H9 (cell line): Measurements from ENCODE around the gene ARFGEF3. TPM values are rescaled to one million over a fixed set of nuclear protein-coding genes. Genes with fewer than 3 reads are reported as not detected.

ENCODE experiments used
- DNase-seq: peaks from one replicate; pipeline ENCODE4 v3.0.0-alpha.2; 2017
- H2AFZ ChIP-seq: one replicate; pipeline ENCODE4 v1.6.1; 2013; ENCODE audit warnings: mild to moderate bottlenecking, low read length, control low read depth, moderate library complexity
- H2AK5ac ChIP-seq: 2 replicates; pipeline ENCODE4 v1.6.1; 2013; ENCODE audit warnings: low read length, control low read depth, mixed read lengths; ENCODE audit not compliant: insufficient read length
- H2BK120ac ChIP-seq: one replicate; pipeline ENCODE4 v1.6.1; 2013; ENCODE audit warnings: low read depth, mild to moderate bottlenecking, low read length, control low read depth, inconsistent platforms; ENCODE audit not compliant: poor library complexity, severe bottlenecking
- H2BK12ac ChIP-seq: 2 replicates; pipeline ENCODE4 v1.6.1; 2013; ENCODE audit warnings: low read length, control low read depth, mixed read lengths, low read depth; ENCODE audit not compliant: insufficient read length
- H2BK15ac ChIP-seq: 2 replicates; pipeline ENCODE4 v1.6.1; 2013; ENCODE audit warnings: low read depth, low read length, control low read depth
- H2BK20ac ChIP-seq: one replicate; pipeline ENCODE4 v1.6.1; 2013; ENCODE audit warnings: low read depth, mild to moderate bottlenecking, low read length, control low read depth, inconsistent platforms; ENCODE audit not compliant: poor library complexity, severe bottlenecking
- H2BK5ac ChIP-seq: 2 replicates; pipeline ENCODE4 v1.6.1; 2013; ENCODE audit warnings: low read length, control low read depth, mixed read lengths; ENCODE audit not compliant: insufficient read length
- H3K14ac ChIP-seq: 2 replicates; pipeline ENCODE4 v1.6.1; 2013; ENCODE audit warnings: low read length, control low read depth; ENCODE audit not compliant: insufficient read depth
- H3K18ac ChIP-seq: 2 replicates; pipeline ENCODE4 v1.6.1; 2013; ENCODE audit warnings: low read depth, mild to moderate bottlenecking, mixed read lengths, low read length, control low read depth; ENCODE audit not compliant: insufficient read length
- H3K23ac ChIP-seq: 2 replicates; pipeline ENCODE4 v1.6.1; 2013; ENCODE audit warnings: low read length, control low read depth, mixed read lengths, low read depth; ENCODE audit not compliant: insufficient read length
- H3K23me2 ChIP-seq: 2 replicates; pipeline ENCODE4 v1.6.1; 2013; ENCODE audit warnings: low read depth, mild to moderate bottlenecking, mixed read lengths, low read length, control low read depth; ENCODE audit not compliant: insufficient read length, poor library complexity, severe bottlenecking
- H3K27ac ChIP-seq: 2 replicates; pipeline ENCODE4 v1.5.1; 2013; ENCODE audit warnings: low read length, control low read depth, mixed read lengths, low read depth; ENCODE audit not compliant: insufficient read length
- H3K27me3 ChIP-seq: 2 replicates; pipeline ENCODE4 v1.6.1; 2013; ENCODE audit warnings: low read length, control low read depth, inconsistent platforms; ENCODE audit not compliant: insufficient read depth
- H3K4ac ChIP-seq: 2 replicates; pipeline ENCODE4 v1.6.1; 2013; ENCODE audit warnings: low read depth, mild to moderate bottlenecking, control low read depth, inconsistent platforms, low read length, moderate library complexity
- H3K4me1 ChIP-seq: 2 replicates; pipeline ENCODE4 v1.6.1; 2013; ENCODE audit warnings: low read length, control low read depth, inconsistent platforms; ENCODE audit not compliant: insufficient read depth
- H3K4me2 ChIP-seq: 2 replicates; pipeline ENCODE4 v1.6.1; 2013; ENCODE audit warnings: low read length, control low read depth, mixed read lengths; ENCODE audit not compliant: insufficient read length, insufficient read depth
- H3K56ac ChIP-seq: 2 replicates; pipeline ENCODE4 v1.6.1; 2013; ENCODE audit warnings: low read depth, mild to moderate bottlenecking, mixed read lengths, low read length, control low read depth; ENCODE audit not compliant: insufficient read length
- H3K79me1 ChIP-seq: 2 replicates; pipeline ENCODE4 v1.6.1; 2013; ENCODE audit warnings: low read depth, mild to moderate bottlenecking, moderate library complexity, low read length, control low read depth, inconsistent platforms; ENCODE audit not compliant: insufficient read depth, poor library complexity, severe bottlenecking
- H3K79me2 ChIP-seq: 2 replicates; pipeline ENCODE4 v1.6.1; 2013; ENCODE audit warnings: low read length, control low read depth, inconsistent platforms; ENCODE audit not compliant: insufficient read depth
- H3K9ac ChIP-seq: 2 replicates; pipeline ENCODE4 v1.6.1; 2013; ENCODE audit warnings: low read length, control low read depth, mixed read lengths; ENCODE audit not compliant: insufficient read length; ENCODE audit errors: extremely low read depth
- H3K9me3 ChIP-seq: one replicate; pipeline ENCODE4 v1.6.1; 2013; ENCODE audit warnings: low read depth, low read length, inconsistent platforms; ENCODE audit not compliant: control insufficient read depth
- H3T11ph ChIP-seq: one replicate; pipeline ENCODE4 v1.6.1; 2013; ENCODE audit warnings: mild to moderate bottlenecking, low read length, control low read depth, inconsistent platforms
- H4K20me1 ChIP-seq: one replicate; pipeline ENCODE4 v1.6.1; 2013; ENCODE audit not compliant: control insufficient read depth, insufficient read length, insufficient read depth
- H4K5ac ChIP-seq: 2 replicates; pipeline ENCODE4 v1.6.1; 2013; ENCODE audit warnings: low read depth, mild to moderate bottlenecking, mixed read lengths, low read length, control low read depth; ENCODE audit not compliant: insufficient read length
- H4K8ac ChIP-seq: replicated peaks from 2 replicates; pipeline ENCODE4 v1.6.1; 2013; ENCODE audit warnings: low read length, control low read depth, mixed read lengths, low read depth; ENCODE audit not compliant: insufficient read length
- H4K91ac ChIP-seq: 2 replicates; pipeline ENCODE4 v1.6.1; 2013; ENCODE audit warnings: low read depth, mild to moderate bottlenecking, moderate library complexity, mixed read lengths, low read length, control low read depth; ENCODE audit not compliant: insufficient read length
- H3K27ac Mint-ChIP-seq, 3 experiments: 2 replicates in 2 of 3; 3 replicates in 1 of 3; pipeline ENCODE4 v1.8.0; 2020 to 2021; ENCODE audit warnings: mixed read lengths in 3 of 3, mild to moderate bottlenecking in 1 of 3, moderate library complexity in 1 of 3
- H3K27me3 Mint-ChIP-seq: 2 replicates; pipeline ENCODE4 v1.8.0; 2021; ENCODE audit warnings: low read depth, mild to moderate bottlenecking, moderate library complexity, mixed read lengths
- H3K36me3 Mint-ChIP-seq, 3 experiments: 2 replicates in 2 of 3; 3 replicates in 1 of 3; pipeline ENCODE4 v1.8.0; 2020 to 2021; ENCODE audit warnings: low read depth in 3 of 3, mixed read lengths in 3 of 3; ENCODE audit not compliant: insufficient read depth in 1 of 3
- H3K4me1 Mint-ChIP-seq, 2 experiments: 2 replicates each; pipeline ENCODE4 v1.8.0; 2020; ENCODE audit warnings: mixed read lengths in 2 of 2
- H3K4me3 Mint-ChIP-seq, 2 experiments: 2 replicates in 1 of 2; 3 replicates in 1 of 2; pipeline ENCODE4 v1.8.0; 2020 to 2021; ENCODE audit warnings: mild to moderate bottlenecking in 2 of 2, mixed read lengths in 2 of 2, moderate library complexity in 1 of 2
- H3K9me3 Mint-ChIP-seq, 2 experiments: 2 replicates in 1 of 2; 3 replicates in 1 of 2; pipeline ENCODE4 v1.8.0; 2020; ENCODE audit warnings: mild to moderate bottlenecking in 2 of 2, mixed read lengths in 2 of 2, moderate library complexity in 1 of 2
- CTCF ChIP-seq: fragments of 200-600 bp; sonication (generic); conservative IDR thresholded peaks from 3 replicates; pipeline ENCODE4 v1.8.0; 2021; ENCODE audit warnings: antibody characterized with exemption, mild to moderate bottlenecking
- whole genome bisulfite sequencing: extraction: QIAGEN DNeasy Blood & Tissue Kit; methylation state at CpG from one replicate; pipeline ENCODE4 v1.1.7; 2013; ENCODE audit warnings: missing lambda C conversion rate, low lambda C conversion rate, mixed read lengths; ENCODE audit not compliant: insufficient read length; ENCODE audit errors: extremely low coverage; 5-methylcytosine and 5-hydroxymethylcytosine counted together
- total RNA-seq: library from RNA; stranded (reverse); gene quantifications from 2 replicates; pipeline ENCODE4 v1.2.1, GENCODE V29; 2021

Gene ARFGEF3
- total RNA-seq, 1 experiment from 2014 or later: 13.7 TPM

- H3K56ac ChIP-seq: no peak overlapping the region
- H3K23ac ChIP-seq: no peak overlapping the region
- no peak overlapping the region for H3K27ac ChIP-seq
- H3K79me1 ChIP-seq: no peaks in the 10 kb centered on the region
- no peak overlapping the region for H3T11ph ChIP-seq
- no peak overlapping the region for H2BK120ac ChIP-seq
- H3K79me2 ChIP-seq: no peaks in the 10 kb centered on the region
- no peak overlapping the region for H4K5ac ChIP-seq
- peaks cover 0 to 9% (median 0%) of the 10 kb centered on the region in 3 experiments; a peak in 3 of 7 replicates for H3K36me3 Mint-ChIP-seq
- no peak overlapping the region for H3K9ac ChIP-seq
- no peak overlapping the region for H3K4ac ChIP-seq
- no peaks in the 10 kb centered on the region for H3K9me3 Mint-ChIP-seq
- TF ChIP-seq CTCF: no peak
- DNase-seq: no peak
- H3K4me3 Mint-ChIP-seq: no peak overlapping the region
- no peak overlapping the region for H3K4me2 ChIP-seq
- H3K27me3 ChIP-seq: no peaks in the 10 kb centered on the region
- no peak overlapping the region for H2BK5ac ChIP-seq
- WGBS: no CpG with 5 or more reads among the region's 4 CpGs
- no peaks in the 10 kb centered on the region for H3K27me3 Mint-ChIP-seq
- H2BK12ac ChIP-seq: no peak overlapping the region
- no peaks in the 10 kb centered on the region for H3K9me3 ChIP-seq
- no peak overlapping the region for H4K8ac ChIP-seq
- no peak overlapping the region for H2BK15ac ChIP-seq
- H3K27ac Mint-ChIP-seq: no peak overlapping the region
- H2AFZ ChIP-seq: no peak overlapping the region
- H4K91ac ChIP-seq: no peak overlapping the region
- H2AK5ac ChIP-seq: no peak overlapping the region
- H3K4me1 ChIP-seq: peaks cover 7% of the 10 kb centered on the region
- H3K23me2 ChIP-seq: no peaks in the 10 kb centered on the region
- H3K4me1 Mint-ChIP-seq: peaks cover 44 to 50% of the 10 kb centered on the region in 2 experiments
- H3K18ac ChIP-seq: no peak overlapping the region
- H3K14ac ChIP-seq: no peak overlapping the region
- no peak overlapping the region for H2BK20ac ChIP-seq
- H4K20me1 ChIP-seq: no peaks in the 10 kb centered on the region
Measured at GRCh38 chr6:138187156-138187555, 25.4 kb downstream of the ARFGEF3 start.
